ENCODE data around the gene GBA2. TPM values are rescaled to one million over a fixed set of nuclear protein-coding genes. Genes with fewer than 3 reads are reported as not detected.

The GBA2 gene
- total RNA-seq, 1 experiment from 2014 or later = 63.6 TPM

DNA sequence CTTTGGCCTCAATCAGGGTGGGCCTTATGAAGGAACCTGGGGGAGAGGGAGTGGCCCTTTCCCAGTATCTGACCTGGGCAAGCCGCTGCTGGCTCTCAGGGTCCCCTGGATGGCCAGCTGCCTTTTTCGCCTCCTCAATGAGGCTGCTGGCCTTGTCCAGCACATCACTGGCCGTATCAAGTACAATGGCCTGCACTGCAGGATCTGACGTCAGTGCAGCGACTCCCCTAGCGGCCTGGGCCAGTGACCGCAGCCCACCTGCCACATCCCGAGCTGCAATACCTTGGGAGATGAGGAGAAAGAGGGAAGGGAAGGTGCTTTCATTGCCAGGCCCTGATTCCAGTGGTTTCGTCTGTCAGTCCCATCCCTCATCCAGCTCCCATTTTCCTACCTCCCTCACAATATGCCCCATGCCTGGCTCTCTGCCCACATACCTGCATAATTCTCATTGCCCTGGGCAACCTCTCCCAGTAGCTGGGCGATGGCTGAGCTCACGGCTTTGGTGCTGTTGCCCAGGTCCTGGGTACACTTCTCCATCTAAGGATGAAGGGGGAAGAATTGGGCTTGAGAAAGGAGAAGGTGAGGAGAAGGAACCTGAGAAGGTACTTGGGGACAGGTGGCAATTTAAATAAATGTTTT, 36.1 kb downstream of the GBA2 start:
- Histone ChIP-seq H3K27me3 (ENCODE audit: insufficient read depth, low read length) (no peaks in the 10 kb centered on the region), H3K4me3 (replicated peaks in 1 of 2; ENCODE audit: low read depth in 1 of 2, low read length in 2 of 2) (no peak overlapping the region), H4K20me1 (ENCODE audit: insufficient read depth) (no peaks in the 10 kb centered on the region), H3K4me2 (ENCODE audit: low read length) (no peak overlapping the region), H3K79me2 (ENCODE audit: insufficient read depth, low read length) (no peaks in the 10 kb centered on the region), H3K36me3 (ENCODE audit: control insufficient read depth in 1 of 2, insufficient read depth in 2 of 2, low read length in 2 of 2) (peaks cover 64 to 65% of the 10 kb centered on the region in 2 experiments), H3K4me1 (ENCODE audit: control insufficient read depth in 1 of 2, insufficient read depth in 2 of 2, low read length in 2 of 2) (no peaks in the 10 kb centered on the region), H3K9me2 (ENCODE audit: insufficient read depth) (no peaks in the 10 kb centered on the region), H3K9ac (ENCODE audit: low read length) (no peak overlapping the region), H2AFZ (ENCODE audit: low read depth, low read length, poor library complexity, severe bottlenecking) (no peak overlapping the region), H3K9me3 (ENCODE audit: control insufficient read depth in 1 of 2, insufficient read depth in 1 of 2, low read depth in 1 of 2, low read length in 2 of 2) (no peaks in the 10 kb centered on the region), H3K27ac (ENCODE audit: low read depth, low read length) (no peak overlapping the region)
- ChIA-PET POLR2A (interaction anchor here (1.1 kb wide), 1 partner anchor 15 kb away, joined by 3 read pairs; no protein-coding TSS in a partner anchor), CTCF (no interaction called here), RAD21 (ENCODE audit: low non-redundant PET in 1 of 2, low total read pairs in 2 of 2, uncharacterized antibody in 2 of 2, unreplicated experiment in 2 of 2) (no interaction called here)
- DNase-seq (ENCODE audit: low read depth, low spot score) (no peak), ATAC-seq (no peak)
- no peak for TF ChIP-seq EZH2phosphoT487 (IDR thresholded peaks at IDR 0.05; ENCODE audit: borderline replicate concordance)
- TF ChIP-seq POLR2AphosphoS5 (IDR thresholded peaks at IDR 0.05; ENCODE audit: low read depth, low read length) = no peak
- TF ChIP-seq ZFX (IDR thresholded peaks at IDR 0.05) = no peak
- TF ChIP-seq, protein P1, sequence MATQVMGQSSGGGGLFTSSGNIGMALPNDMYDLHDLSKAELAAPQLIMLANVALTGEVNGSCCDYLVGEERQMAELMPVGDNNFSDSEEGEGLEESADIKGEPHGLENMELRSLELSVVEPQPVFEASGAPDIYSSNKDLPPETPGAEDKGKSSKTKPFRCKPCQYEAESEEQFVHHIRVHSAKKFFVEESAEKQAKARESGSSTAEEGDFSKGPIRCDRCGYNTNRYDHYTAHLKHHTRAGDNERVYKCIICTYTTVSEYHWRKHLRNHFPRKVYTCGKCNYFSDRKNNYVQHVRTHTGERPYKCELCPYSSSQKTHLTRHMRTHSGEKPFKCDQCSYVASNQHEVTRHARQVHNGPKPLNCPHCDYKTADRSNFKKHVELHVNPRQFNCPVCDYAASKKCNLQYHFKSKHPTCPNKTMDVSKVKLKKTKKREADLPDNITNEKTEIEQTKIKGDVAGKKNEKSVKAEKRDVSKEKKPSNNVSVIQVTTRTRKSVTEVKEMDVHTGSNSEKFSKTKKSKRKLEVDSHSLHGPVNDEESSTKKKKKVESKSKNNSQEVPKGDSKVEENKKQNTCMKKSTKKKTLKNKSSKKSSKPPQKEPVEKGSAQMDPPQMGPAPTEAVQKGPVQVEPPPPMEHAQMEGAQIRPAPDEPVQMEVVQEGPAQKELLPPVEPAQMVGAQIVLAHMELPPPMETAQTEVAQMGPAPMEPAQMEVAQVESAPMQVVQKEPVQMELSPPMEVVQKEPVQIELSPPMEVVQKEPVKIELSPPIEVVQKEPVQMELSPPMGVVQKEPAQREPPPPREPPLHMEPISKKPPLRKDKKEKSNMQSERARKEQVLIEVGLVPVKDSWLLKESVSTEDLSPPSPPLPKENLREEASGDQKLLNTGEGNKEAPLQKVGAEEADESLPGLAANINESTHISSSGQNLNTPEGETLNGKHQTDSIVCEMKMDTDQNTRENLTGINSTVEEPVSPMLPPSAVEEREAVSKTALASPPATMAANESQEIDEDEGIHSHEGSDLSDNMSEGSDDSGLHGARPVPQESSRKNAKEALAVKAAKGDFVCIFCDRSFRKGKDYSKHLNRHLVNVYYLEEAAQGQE (IDR thresholded peaks at IDR 0.05; ENCODE audit: low read depth) = no peak
- TF ChIP-seq, protein P2, sequence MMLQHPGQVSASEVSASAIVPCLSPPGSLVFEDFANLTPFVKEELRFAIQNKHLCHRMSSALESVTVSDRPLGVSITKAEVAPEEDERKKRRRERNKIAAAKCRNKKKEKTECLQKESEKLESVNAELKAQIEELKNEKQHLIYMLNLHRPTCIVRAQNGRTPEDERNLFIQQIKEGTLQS (IDR thresholded peaks at IDR 0.05) = no peak
- TF ChIP-seq EGR1 (IDR thresholded peaks at IDR 0.05; ENCODE audit: low read depth) = no peak
- TF ChIP-seq FOSL1 (IDR thresholded peaks at IDR 0.05; ENCODE audit: low read depth) = no peak
- BruUV-seq (replicated peaks) = no TSS peak
- intact Hi-C loops (cut with micrococcal nuclease) = no loop called here
